AG09319 (cell line): ENCODE measurements around the gene KIAA0232.

ENCODE experiments used
- DNase-seq: peaks from one replicate; pipeline ENCODE4 v3.0.0-alpha.2; 2010; ENCODE audit warnings: low read depth; ENCODE audit errors: extremely low read depth
- CTCF ChIP-seq: IDR thresholded peaks from 2 replicates; pipeline ENCODE4 v1.5.1; 2011; ENCODE audit warnings: low read depth, mild to moderate bottlenecking, inconsistent platforms, low read length, moderate library complexity

KIAA0232 gene

GRCh38 chr4:6917461-6918271 lies 135.1 kb downstream of the KIAA0232 start:
- no peak for DNase-seq
- peak; percentile 17 for TF ChIP-seq CTCF

GRCh38 chr4:6918338-6918737 lies 135.8 kb downstream of the KIAA0232 start:
- TF ChIP-seq CTCF, result no peak
- DNase-seq, result no peak

- TF ChIP-seq CTCF, result no peak
- no peak for DNase-seq
Measured at GRCh38 chr4:6920171-6920570, 137.6 kb downstream of the KIAA0232 start.

- DNase-seq, result no peak
Measured at GRCh38 chr4:6923507-6923906, 141.0 kb downstream of the KIAA0232 start.

GRCh38 chr4:6924361-6924779 lies 141.8 kb downstream of the KIAA0232 start:
- no peak for TF ChIP-seq CTCF
- DNase-seq, result no peak

More at GRCh38 chr4:6923507-6923906, 141.0 kb downstream of the KIAA0232 start:
- no peak for TF ChIP-seq CTCF

GRCh38 chr4:6925357-6925836 lies 142.9 kb downstream of the KIAA0232 start:
- DNase-seq, result no peak
- TF ChIP-seq CTCF, result no peak

GRCh38 chr4:6926081-6926480 lies 143.6 kb downstream of the KIAA0232 start:
- no peak for TF ChIP-seq CTCF
- no peak for DNase-seq
